Activated CD8-positive, alpha-beta T cell treated with anti-CD3 and anti-CD28 coated beads for 36 hours (primary cell): Measurements from ENCODE around the gene IGFN1. TPM values are rescaled to one million over a fixed set of nuclear protein-coding genes. Genes with fewer than 3 reads are reported as not detected.

Source experiments
- ATAC-seq: fragments of 200-7000 bp; cut with Tn5 transposase; one replicate; pipeline ENCODE4 v1.10.0; 2021; ENCODE audit warnings: mild to moderate bottlenecking, moderate library complexity
- CTCF ChIA-PET: fragments of 350-600 bp; sonication (Branson Sonifier 250); formaldehyde crosslinking; loops from one replicate; lab custom pipeline; 2021; ENCODE audit warnings: antibody characterized with exemption; lab: Charles Lee
- POLR2A ChIA-PET: fragments of 350-600 bp; sonication (Branson Sonifier 250); formaldehyde crosslinking; loops from one replicate; lab custom pipeline; 2021; ENCODE audit warnings: antibody characterized with exemption; lab: Charles Lee
- DNase-seq: peaks from one replicate; pipeline ENCODE4 v3.0.0-alpha.2; 2020
- H3K27ac Mint-ChIP-seq: one replicate; pipeline ENCODE4 v1.8.0; 2021; ENCODE audit warnings: mild to moderate bottlenecking, mixed read lengths
- H3K27me3 Mint-ChIP-seq: one replicate; pipeline ENCODE4 v1.8.0; 2021; ENCODE audit warnings: mixed read lengths
- H3K36me3 Mint-ChIP-seq: one replicate; pipeline ENCODE4 v1.8.0; 2021; ENCODE audit warnings: low read depth, mixed read lengths
- H3K4me1 Mint-ChIP-seq: one replicate; pipeline ENCODE4 v1.8.0; 2021; ENCODE audit warnings: low read depth, mixed read lengths
- H3K4me3 Mint-ChIP-seq: one replicate; pipeline ENCODE4 v1.8.0; 2021; ENCODE audit warnings: mild to moderate bottlenecking, moderate library complexity, mixed read lengths
- H3K9me3 Mint-ChIP-seq: one replicate; pipeline ENCODE4 v1.8.0; 2021; ENCODE audit warnings: mixed read lengths
- intact Hi-C: fragments of 100-400 bp; cut with micrococcal nuclease; formaldehyde crosslinking; loops from one replicate; pipeline ENCODE4 v1.10.0; 2022
- total RNA-seq, 2 experiments: library from RNA; stranded (reverse); gene quantifications; one replicate each; pipeline ENCODE4 v1.2.3, GENCODE V29; 2021
- TF ChIP-seq, protein P1 (sequence below): fragments of 200-600 bp; IDR thresholded peaks from one replicate; pipeline ENCODE4 v1.8.0; 2022; ENCODE audit warnings: antibody characterized with exemption, mild to moderate bottlenecking

IGFN1 gene
- not detected for total RNA-seq

DNA sequence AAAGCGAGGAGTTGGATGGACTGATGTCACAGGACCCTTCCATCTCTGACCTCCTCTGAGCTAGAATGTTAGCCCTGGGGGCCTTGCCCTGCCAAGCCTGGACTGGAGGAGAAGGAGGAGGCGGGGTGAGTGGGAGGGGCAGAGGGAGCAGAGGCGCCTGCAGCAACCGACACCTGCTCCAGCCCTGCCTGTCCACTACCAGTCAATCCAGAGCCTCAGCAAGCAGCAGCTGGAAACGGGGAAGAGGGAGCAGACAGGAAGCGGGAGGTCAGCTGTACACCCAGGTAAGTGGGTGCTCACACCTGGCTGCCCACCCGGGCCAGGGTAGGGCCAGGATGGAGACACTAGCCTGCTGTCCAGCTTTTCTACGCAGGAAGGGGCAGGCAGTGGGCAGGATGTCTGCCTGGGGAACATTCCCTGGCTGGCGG, at the start of gene IGFN1:
TSS of gene IGFN1 (plus strand) at position 201 of the 428 bp plus-strand sequence. CDS start 2,470 bp downstream, outside the sequence.
- no peak within 1 kb of the TSS for H3K4me3 Mint-ChIP-seq
- DNase-seq (no peak), ATAC-seq (no peak)
- peaks cover 3% of the 10 kb centered on the region for H3K4me1 Mint-ChIP-seq
- TF ChIP-seq, protein P1, sequence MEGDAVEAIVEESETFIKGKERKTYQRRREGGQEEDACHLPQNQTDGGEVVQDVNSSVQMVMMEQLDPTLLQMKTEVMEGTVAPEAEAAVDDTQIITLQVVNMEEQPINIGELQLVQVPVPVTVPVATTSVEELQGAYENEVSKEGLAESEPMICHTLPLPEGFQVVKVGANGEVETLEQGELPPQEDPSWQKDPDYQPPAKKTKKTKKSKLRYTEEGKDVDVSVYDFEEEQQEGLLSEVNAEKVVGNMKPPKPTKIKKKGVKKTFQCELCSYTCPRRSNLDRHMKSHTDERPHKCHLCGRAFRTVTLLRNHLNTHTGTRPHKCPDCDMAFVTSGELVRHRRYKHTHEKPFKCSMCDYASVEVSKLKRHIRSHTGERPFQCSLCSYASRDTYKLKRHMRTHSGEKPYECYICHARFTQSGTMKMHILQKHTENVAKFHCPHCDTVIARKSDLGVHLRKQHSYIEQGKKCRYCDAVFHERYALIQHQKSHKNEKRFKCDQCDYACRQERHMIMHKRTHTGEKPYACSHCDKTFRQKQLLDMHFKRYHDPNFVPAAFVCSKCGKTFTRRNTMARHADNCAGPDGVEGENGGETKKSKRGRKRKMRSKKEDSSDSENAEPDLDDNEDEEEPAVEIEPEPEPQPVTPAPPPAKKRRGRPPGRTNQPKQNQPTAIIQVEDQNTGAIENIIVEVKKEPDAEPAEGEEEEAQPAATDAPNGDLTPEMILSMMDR: no peak
- H3K36me3 Mint-ChIP-seq: no peaks in the 10 kb centered on the region
- H3K9me3 Mint-ChIP-seq: no peaks in the 10 kb centered on the region
- H3K27me3 Mint-ChIP-seq: peaks cover 13% of the 10 kb centered on the region
- POLR2A ChIA-PET: interaction anchor here (1.3 kb wide), 1 partner anchor 19 kb away, joined by 3 read pairs; no protein-coding TSS in a partner anchor
- intact Hi-C loops: no loop called here
- CTCF ChIA-PET: no interaction called here
- no peak within 1 kb of the TSS for H3K27ac Mint-ChIP-seq

DNA sequence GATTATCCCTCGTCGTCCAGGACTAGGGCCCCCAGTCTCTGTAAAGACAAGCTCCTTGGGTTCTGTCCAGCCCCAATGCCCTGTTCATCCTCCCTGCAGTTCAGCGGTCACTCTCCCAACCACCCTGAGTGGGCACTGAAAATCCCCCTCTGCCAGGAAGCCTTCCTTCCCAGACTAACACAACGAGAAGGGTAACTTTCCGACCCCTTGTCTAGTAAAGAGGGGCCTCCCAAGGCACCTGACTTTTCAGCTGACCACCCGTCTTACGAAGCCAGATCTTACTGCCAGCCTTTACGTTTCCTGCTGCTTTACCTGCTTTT, 49.7 kb upstream of the IGFN1 start:
- TF ChIP-seq, protein P1: no peak
- H3K27ac Mint-ChIP-seq: no peak overlapping the region
- DNase-seq: no peak
- H3K4me1 Mint-ChIP-seq: no peaks in the 10 kb centered on the region
- ATAC-seq: no peak
- POLR2A ChIA-PET: no interaction called here
- CTCF ChIA-PET: interaction anchor here (0.9 to 1.8 kb wide), 3 partner anchors 22 to 168 kb away, joined by 3 to 6 read pairs (median 5); no protein-coding TSS in a partner anchor
- intact Hi-C loops: no loop called here
- H3K27me3 Mint-ChIP-seq: no peaks in the 10 kb centered on the region
- H3K4me3 Mint-ChIP-seq: no peak overlapping the region
- no peaks in the 10 kb centered on the region for H3K9me3 Mint-ChIP-seq
- H3K36me3 Mint-ChIP-seq: peaks cover 12% of the 10 kb centered on the region

DNA sequence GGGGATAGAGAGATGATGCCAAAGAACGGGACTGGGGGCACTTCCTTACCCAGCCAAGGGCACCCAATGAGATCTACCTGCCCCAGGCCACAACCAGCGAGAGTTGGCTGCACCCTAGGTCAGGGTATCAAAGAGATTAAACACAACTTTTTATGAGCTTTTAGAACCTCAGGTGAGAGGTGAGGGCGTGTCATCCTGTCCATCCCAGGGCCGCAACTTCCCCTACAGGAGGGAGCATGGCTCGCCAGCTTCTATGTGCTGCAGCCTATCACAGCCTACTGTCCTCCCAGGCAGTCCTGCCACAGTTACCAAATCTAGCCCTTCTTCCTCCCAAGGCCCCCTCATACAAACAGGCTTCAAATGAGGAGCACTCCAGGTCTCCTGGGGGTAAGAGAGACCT, 49.2 kb upstream of the IGFN1 start:
- no peak for ATAC-seq
- intact Hi-C loops: no loop called here
- CTCF ChIA-PET: interaction anchor here (0.9 to 1.8 kb wide), 3 partner anchors 22 to 169 kb away, joined by 3 to 5 read pairs (median 3); no protein-coding TSS in a partner anchor

DNA sequence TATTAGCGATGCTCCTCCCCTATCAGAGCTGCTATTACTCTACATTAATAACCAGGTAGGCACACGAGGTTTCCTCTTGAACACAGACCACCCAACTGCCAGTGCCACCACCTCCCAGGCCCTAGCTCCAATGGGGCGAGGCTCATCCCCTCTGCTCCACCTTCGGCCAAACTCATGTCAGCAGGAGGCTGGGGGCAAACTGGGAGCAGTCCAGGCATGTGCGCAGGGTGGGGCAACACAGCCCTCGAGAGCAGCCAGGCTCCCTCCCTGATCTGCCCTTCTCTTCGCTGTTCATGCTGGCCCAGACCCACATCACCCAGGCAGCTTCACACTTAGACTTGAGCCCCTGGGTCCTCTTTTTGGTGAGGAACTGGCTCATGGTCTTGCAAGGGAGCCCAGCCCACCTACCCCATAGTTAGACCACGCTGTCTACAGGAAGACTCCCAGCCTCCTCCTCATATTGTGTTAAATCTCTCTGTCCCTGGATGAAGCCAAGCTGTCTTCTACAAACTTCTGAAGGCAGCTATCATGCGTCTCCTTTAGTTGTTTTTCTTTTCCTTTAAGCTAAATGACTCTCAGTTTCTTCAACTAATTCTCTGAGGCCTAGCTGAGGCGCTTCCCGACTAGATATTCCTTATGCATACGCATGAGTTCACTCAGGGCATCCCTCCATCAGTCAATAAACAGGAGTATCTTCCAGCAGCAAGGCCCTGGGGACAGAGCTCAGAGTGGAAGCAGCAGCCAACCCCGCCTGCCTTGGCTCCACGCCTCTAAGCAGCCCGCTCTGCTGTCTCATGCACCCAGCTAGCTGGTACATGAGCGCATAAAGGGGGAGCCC, 48.4 kb upstream of the IGFN1 start:
- H3K36me3 Mint-ChIP-seq: peaks cover 10% of the 10 kb centered on the region
- TF ChIP-seq, protein P1: no peak
- ATAC-seq (no peak), DNase-seq (no peak)
- H3K4me3 Mint-ChIP-seq: no peak overlapping the region
- intact Hi-C loops: no loop called here
- ChIA-PET POLR2A (interaction anchor here (1.5 to 1.8 kb wide), 2 partner anchors 11 to 125 kb away, joined by 3 to 4 read pairs; no protein-coding TSS in a partner anchor), CTCF (interaction anchor here (1.1 to 1.2 kb wide), 2 partner anchors 23 to 28 kb away, joined by 3 to 6 read pairs; no protein-coding TSS in a partner anchor)
- no peaks in the 10 kb centered on the region for H3K4me1 Mint-ChIP-seq
- H3K27ac Mint-ChIP-seq: no peak overlapping the region
- no peaks in the 10 kb centered on the region for H3K9me3 Mint-ChIP-seq
- H3K27me3 Mint-ChIP-seq: no peaks in the 10 kb centered on the region

More for the DNA sequence above, 49.2 kb upstream of the IGFN1 start:
- no peak overlapping the region for H3K4me3 Mint-ChIP-seq
- POLR2A ChIA-PET: interaction anchor here (1.5 to 1.8 kb wide), 2 partner anchors 12 to 124 kb away, joined by 3 to 4 read pairs; no protein-coding TSS in a partner anchor
- H3K4me1 Mint-ChIP-seq: no peaks in the 10 kb centered on the region
- H3K36me3 Mint-ChIP-seq: peaks cover 11% of the 10 kb centered on the region
- no peaks in the 10 kb centered on the region for H3K9me3 Mint-ChIP-seq
- DNase-seq: no peak
- TF ChIP-seq, protein P1: no peak
- H3K27ac Mint-ChIP-seq: no peak overlapping the region
- no peaks in the 10 kb centered on the region for H3K27me3 Mint-ChIP-seq
